ENCODE measurements around the gene MED12L. TPM values are rescaled to one million over a fixed set of nuclear protein-coding genes. Genes with fewer than 3 reads are reported as not detected.
"Not testable (repeated sequence)": the region's sequence is repeated elsewhere in the genome, so short reads cannot be mapped to it uniquely, and the experiment has no call there.

The MED12L gene
- total RNA-seq, 1 donor from 2014 or later, result not detected

DNA sequence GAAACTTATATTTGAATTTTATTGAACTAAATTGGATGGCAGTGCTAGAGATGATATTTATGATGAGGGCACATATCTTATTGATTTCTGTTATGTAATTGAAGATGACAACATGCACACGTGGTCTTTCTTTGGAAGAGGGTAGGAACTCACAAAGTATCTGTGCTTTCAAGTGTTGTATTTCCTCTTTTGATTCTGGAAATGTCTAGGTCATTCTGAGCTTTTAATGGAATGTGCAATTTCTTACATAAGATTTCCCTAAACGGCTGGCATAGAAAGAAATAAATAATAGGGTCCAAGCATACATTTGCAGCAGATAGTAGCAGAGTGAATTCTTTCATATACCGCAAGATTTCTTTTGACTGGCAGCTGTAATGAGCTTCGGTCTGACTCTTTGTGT lies 127.7 kb downstream of the MED12L start:
- no peak for DNase-seq (ENCODE audit: low read depth in 2 of 2)

DNA sequence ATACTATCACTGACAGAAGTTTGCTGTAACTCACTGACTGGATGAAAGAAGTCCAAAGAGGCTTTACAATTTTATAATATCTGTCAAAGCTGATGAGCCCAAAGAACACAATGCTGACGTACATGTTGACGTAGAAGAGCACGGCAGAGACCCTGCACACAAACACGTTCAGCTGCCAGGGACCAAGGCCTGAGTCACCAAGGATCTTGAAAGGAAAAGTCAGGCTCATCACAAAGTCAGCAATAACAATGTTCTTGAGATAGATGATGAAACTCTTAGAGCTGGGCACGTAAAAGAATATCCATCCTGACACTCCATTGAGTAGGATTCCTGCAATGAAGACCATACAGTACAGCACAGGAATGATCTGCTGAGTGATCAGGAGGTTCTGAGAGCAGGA lies 128.4 kb downstream of the MED12L start:
- no peak for DNase-seq (ENCODE audit: low read depth in 2 of 2)

DNA sequence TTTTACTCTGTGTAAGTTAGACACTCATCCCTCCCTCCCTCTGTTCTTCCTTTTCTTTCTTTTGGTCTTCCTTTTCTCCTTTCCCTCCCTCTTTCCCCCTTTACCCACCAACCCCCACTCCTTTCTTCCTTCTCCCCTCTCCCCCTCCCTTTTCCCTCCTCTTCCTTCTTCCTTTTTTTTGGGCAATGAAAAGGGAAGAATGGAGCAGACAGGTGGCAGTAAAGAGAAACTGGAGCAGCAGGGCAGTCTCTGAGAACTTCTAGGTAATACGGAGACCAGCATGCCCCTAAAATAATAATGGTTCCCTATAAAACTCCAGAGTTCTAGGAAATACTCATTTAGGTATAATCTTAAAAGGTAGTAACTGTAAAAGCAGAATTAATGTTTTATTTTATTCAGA lies 129.0 kb downstream of the MED12L start:
- no peak for DNase-seq (ENCODE audit: low read depth in 2 of 2)

DNA sequence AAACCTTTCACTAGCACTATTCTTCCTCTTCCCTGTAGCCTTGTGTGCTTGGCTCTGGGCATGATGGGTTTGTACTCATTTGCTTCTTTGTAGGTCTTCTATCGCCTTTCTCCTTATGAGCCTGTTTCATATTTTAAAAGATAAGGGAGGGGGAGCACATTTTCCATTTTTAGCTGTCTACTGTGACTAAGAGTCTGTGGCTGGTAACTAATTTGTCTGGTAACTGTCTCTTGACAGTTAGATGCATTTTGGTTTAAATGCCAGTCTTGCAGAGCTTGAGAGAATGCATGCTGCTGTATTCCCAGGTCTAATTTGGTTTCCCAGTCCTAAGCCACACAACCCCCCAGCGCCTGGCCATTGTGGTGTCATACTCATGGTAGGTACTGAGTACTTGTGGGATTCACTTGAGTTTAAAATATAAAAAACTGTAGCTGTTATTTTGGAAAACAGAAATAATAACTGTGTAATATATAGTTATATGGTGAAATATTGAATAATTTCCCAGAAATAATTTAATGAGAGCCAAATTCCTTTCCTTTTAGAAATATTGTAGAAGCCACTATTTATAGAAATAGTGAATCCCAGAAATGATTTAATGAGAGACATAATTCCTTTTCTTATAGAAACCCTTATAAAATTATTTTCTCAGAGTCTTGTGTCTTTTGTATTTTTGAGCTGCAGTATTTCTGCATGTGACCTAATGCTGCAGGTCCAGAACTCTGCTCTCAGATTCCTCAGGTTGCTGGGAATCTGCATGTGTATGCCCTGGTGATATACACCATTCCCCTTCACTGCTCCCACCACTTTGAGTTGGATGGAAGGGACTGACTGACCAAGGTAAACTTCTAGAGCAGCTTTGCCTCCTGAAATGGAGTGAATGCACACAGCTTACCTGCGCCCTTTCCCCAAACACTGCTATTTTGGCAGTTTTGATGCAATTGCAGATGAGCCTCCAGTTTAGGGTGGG lies 131.5 kb downstream of the MED12L start:
- DNase-seq (ENCODE audit: low read depth in 2 of 2), result no peak

DNA sequence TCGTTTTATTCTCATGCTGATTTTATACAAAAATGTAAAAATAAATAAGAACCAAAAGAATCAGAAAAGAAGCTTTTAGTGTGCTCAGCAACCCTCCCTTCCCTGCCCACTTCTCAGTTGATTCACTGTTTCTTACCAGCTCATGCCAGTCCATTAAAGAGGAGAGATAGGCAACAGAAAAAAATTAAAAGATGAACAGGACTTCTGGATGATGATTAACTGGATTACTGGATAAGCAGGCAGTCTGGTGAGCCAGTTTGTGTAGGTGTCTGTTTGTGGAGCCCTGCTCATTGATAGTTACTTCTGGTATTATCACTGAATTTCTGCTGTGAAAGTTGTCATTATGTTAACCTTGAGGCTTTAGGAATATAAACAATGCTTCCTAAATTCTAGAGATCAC lies 132.7 kb downstream of the MED12L start:
- DNase-seq (ENCODE audit: low read depth in 2 of 2), result no peak

DNA sequence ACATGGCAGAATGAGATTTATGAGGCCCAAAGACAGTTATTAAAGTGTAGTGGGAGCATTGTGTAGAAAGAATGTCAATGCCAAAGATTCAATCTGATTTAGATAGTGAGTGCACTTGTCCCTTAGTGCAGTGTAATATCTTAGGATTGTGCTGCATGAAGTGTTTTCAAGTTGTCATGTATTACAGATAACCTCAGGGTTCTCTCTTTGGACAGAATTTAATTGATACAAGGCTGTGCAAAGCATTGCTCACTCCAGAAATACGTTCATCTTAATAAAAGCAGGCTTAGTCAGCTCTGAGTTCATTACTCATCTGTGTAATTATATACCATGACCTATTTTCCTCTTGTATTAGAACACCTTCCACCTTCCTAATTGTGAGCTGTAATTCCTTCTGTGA lies 133.6 kb downstream of the MED12L start:
- DNase-seq (ENCODE audit: low read depth in 2 of 2), result no peak

DNA sequence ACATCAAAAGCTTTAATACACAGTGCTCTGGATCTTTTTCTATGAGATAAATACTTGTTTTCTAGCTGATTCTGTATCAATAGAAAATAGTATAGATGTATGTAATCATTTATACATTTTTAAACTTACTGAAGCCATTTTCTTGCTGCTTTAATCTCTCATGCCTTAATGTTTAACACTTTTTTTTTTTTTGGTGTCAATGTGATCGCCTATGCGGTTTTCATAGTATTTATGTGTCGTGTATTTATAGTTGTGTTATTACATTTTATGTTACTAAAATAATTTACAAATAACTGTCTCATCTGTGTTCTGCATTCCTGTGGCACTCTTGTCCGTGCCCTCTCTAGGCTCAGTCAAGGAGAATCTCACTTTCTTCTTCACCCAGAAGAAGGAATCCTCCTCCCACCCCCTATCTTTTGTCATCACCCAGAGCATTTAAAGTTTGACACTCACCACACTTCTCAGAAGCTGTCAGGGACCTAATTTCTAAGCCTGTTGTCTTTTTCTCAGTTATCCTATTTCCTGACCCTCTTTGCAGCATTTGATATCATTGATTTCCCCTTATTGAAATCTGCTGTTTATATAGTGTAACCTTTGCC lies 138.9 kb downstream of the MED12L start:
- no peak for DNase-seq (ENCODE audit: low read depth in 2 of 2)

DNA sequence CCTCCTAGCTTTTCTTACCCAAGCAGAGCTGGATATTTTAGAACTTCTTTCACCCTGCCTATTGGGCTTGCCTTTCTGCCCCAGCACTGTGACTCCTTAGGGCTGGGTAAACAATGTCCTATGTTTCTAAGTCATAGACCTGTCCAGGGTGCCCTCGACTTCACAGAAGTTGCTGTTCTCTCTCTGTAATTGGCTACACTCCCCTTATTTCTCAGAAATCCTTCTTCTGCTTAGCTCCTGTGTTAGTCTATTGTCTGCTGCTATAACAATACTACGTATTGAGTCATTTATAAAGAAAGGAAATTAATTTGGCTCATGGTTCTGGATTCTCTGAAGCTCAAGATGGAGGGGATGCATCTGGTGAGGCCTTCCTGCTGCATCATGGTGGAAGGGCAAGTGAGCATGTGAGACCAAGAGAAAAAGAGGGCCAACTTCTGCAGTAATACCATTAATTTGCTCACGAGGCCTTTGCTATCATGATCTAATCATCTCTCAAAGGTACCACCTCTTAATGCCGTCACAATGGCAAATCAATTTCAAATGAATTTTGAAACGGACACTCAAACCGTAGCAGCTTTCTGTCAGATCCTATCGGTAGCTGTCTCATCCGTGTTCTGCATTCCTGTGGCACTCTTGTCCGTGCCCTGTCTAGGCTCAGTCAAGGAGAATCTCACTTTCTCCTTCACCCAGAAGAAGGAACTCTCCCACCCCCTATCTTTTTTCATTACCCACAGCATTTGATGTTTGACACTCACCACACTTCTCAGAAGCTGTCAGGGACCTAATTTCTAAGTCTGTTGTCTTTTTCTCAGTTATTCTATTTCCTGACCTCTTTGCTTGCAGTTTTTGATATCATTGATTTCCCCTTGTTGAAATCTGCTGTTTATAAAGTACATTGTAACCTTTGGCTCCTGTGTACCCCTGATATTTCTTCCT lies 139.8 kb downstream of the MED12L start:
- peak in 1 of 2 donors; percentile 52 for DNase-seq (ENCODE audit: low read depth in 2 of 2)

DNA sequence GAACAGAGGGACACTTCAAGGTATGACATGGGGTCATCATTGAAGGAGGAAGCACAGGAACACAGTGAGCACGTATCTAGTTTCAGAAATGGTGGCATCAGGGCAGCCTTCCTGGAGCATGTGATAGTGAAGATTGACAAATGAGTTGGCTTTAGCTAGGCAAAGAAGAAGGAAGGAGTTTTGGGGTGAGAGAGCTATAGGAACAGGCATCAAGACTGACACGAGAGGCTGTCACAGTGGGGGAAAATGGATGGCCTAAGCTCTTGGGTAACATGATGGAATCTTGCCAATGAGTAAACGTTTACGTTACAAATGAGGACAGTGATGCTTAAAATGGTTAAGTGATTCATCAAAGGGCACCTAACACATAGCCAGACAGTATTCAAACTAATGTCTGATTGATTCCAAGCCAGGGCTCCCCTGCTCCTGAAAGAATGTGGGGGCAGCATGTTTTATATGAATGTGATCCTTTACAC lies 140.7 kb downstream of the MED12L start:
- peak in 1 of 2 donors; percentile 66 for DNase-seq (ENCODE audit: low read depth in 2 of 2)

DNA sequence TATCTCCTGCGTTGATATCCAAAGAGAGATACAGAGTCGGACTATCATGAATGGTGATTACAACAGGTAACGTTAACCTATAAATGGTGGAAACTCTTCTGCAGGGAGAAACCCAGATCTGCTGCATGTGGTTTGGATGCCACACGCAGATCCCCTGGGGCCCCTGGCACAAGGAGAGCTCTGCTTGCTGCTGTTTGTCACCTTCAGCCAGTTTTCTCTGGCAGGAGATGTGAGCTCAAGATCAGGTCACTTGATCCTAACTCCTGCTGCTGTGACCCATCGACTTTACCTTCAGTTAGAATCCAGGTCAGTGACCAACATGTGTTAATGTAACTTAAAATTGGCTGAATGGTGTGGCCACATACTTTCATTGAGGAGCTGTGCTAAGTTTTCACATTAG lies 141.4 kb downstream of the MED12L start:
- no peak for DNase-seq (ENCODE audit: low read depth in 2 of 2)

DNA sequence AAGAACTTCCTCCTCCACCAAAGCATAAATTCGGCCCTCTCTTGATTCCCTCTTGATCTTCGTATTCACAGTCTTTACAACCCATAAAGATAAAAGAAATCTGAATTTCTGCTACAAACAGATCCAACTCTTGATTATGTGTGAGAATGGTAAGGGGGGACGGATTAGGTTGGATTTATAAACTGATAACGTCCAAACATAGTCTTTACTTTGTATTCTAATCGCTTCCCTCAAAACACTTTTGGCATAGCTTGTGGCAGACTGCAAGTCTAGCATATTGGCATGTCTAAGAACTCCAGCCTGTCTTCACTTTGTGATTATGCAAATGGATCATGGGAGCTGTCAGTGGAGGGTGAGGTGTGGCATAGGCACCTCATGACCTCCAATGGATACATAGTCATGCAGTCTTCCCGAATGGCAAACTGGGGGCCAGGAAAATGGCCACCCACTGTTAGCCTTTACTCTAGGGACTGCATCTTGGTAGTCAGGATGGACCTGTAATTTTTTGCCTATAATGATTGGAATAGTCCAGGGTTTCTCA lies 141.9 kb downstream of the MED12L start:
- no peak for DNase-seq (ENCODE audit: low read depth in 2 of 2)

DNA sequence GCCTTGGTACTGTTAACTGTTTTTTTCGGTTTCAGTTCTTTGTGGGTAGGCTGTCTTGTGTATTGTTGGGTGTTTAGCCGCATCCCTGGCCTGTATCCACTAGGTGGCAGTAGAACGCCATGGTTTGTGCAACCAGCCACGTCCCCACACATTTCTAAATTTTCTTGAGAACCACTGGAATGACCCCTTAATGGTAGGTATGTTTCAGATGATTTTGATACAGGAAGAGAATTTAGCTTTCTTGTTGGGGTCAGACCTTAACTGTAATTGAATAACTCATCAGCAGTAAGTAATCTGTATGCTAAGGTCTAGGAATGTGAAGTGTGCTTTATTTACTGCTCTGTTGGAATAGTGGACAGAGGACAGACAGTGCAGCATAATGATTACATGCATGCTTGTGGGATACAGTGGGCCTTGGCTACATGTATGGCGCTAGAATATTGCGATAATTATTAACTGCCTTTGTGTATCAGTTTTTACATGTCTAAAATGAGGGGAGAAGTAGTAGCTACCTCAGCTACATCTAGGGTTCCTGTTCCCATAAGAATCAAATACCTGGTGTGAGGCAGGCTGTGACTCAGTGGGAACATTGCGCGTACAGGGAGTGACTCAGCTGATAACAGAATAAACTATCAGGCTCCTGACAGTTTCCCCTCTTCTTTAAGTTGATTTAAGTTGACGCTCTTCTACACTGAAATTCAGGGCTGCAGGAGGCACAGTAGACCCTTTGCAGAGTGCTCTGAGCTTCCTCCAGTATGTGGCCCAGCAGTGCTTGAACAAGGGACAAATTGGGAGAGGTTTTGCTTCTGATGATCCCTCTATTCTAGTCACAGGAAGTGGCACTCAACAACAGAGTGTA lies 142.6 kb downstream of the MED12L start:
- peak; percentile 77 to 79 for DNase-seq (ENCODE audit: low read depth in 2 of 2)

DNA sequence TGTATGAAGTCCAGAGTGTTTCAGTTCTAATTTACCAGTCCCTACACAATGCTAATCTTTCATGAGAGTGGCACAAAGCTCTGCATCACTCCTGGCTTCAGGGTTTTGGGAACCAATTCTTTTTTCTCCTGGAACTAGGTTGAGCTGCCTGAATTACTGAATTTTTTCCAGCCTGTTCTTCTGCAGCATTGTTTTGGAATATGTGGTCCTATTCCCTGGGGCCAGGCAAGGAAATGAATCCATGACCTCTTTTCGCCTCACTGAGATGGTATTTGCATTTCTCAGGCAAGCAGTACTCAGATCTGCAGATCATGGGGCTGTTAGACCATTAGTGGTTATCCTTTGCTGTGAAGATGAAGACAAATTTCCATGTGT lies 143.2 kb downstream of the MED12L start:
- peak in 1 of 2 donors; percentile 42 for DNase-seq (ENCODE audit: low read depth in 2 of 2)

DNA sequence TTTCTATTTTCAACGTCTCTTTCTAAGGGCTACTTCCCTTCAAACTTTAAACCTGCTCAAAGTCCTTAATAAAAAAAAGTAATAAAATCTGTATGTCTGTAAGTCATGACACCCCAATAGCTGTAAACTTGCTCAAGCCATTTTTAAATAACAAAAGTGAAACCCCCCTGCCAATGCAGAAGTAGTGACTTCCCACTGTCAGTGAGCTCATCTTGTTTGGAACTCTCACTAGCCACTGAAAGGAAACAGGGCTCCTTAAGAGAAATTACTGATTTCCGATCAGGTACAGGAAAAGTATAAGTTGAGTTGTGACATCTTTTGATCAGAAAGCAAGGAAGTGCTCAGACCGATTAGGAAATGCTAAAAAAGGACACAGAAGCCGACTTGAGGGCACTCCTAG lies 145.2 kb downstream of the MED12L start:
- DNase-seq (ENCODE audit: low read depth in 2 of 2), result peak in 1 of 2 donors; percentile 23

DNA sequence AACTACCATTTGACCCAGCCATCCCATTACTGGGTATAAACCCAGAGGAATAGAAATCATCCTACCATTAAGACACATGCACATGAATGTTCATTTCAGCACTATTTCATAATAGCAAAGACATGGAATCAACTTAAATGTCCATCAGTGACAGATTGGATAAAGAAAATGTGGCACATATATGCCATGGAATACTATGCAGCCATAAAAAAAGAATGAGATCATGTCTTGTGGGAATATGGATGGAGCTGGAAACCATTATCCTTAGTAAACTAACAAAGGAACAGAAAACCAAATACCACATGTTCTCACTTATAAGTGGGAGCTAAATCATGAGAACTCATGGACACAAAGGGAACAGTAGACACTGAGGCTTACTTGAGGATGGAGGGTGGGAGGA lies 146.9 kb downstream of the MED12L start:
- not testable (repeated sequence) for DNase-seq (ENCODE audit: low read depth in 2 of 2)

DNA sequence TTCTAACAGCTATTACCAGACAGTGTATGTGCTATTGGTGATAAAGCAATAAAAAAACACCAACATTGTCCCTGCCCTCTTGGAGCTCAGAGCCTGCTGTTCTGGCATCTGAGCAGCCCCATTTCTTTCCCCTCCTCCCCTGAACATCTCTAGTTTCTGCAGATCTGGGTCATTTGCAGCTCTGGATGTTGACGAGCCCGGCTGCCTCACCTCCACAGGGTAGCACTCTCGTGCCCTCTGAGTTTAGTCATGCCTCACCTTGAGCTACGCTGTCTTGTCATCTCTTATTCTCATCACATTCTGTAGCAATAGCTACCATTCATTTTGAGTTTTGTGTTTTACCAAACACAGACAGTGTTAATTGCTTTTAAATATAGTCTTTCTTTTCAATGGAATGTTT lies 147.5 kb downstream of the MED12L start:
- no peak for DNase-seq (ENCODE audit: low read depth in 2 of 2)

DNA sequence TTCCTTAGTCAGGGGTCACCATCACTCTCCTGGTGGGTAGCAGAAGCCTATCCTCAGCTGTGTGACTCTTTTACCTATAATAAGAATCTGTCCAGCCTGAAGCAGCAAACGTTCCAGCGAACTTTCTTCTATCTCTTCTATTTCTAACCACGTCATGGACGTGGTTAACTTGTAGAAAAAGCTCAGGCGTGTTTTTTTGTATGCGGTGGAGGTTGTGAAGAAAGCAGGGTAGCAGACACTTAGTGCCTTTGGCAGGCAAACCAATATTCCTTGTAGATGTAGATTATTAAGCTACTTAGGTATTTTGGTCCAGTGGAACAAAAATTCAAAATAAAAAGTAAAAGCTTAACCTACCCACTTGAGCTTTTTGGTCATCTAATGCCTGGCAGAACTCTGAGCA lies 149.4 kb downstream of the MED12L start:
- DNase-seq (ENCODE audit: low read depth in 2 of 2), result no peak

DNA sequence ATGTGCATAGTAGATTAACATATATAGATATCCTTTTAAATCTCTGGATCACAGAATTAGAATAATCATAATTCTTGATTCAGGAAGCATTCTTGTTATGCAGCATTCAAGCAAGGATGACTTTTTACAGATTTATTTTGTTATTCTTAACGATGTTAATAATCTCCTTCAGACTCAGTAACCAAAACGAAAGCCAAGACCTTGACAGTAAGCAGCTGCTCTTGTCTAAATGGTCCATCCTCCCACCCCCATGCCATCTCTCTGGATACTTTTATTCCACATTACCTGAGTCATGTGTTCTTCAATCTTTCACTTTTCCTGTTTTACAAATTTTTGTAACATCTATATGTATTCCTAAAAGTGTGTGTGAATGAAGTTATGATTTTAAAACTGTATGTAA lies 150.9 kb downstream of the MED12L start:
- DNase-seq (ENCODE audit: low read depth in 2 of 2), result no peak

DNA sequence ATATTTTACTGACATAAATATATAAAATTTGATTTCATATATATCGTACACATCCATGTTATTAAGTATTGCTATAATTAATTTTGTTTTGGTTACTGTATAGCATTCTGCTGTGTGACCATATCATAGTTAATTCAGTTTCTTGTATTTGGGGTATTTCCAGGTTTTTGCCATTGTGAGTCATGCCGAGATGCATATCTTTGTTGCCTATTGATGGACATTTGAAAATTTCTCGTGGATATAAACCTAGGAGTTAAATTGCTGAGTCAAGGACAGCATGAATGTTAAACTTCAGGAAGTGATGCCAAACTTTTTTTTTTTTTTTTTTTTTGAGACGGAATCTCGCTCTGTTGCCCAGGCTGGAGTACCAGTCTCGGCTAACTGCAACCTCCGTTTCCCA lies 151.3 kb downstream of the MED12L start:
- no peak for DNase-seq (ENCODE audit: low read depth in 2 of 2)

DNA sequence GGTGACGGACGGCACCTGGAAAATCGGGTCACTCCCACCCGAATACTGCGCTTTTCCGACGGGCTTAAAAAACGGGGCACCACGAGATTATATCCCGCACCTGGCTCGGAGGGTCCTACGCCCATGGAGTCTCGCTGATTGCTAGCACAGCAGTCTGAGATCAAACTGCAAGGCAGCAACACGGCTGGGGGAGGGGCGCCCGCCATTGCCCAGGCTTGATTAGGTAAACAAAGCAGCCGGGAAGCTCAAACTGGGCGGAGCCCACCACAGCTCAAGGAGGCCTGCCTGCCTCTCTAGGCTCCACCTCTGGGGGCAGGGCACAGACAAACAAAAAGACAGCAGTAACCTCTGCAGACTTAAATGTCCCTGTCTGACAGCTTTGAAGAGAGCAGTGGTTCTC lies 156.5 kb downstream of the MED12L start:
- DNase-seq (ENCODE audit: low read depth in 2 of 2), result not testable (repeated sequence)

Data from lung microvascular endothelial cell (primary cell).